ENCODE results near the gene TMEM238L. TPM values are rescaled to one million over a fixed set of nuclear protein-coding genes. Genes with fewer than 3 reads are reported as not detected.

TMEM238L gene
- total and polyA plus RNA-seq, 2 of the 4 experiments (the other 2 are of a cell fraction), result not detected

GRCh38 chr17:10758062-10758461 is 45.8 kb downstream of the TMEM238L start:
- no peak for ATAC-seq (ENCODE audit: low read depth)
- Histone ChIP-seq H3K79me1 (ENCODE audit: low read depth in 1 of 2, low read length in 2 of 2) (no peaks in the 10 kb centered on the region), H3K9me3 (ENCODE audit: control insufficient read depth, insufficient read depth, low read length) (no peaks in the 10 kb centered on the region), H2BK15ac (ENCODE audit: low read depth, low read length) (no peak overlapping the region), H2BK120ac (ENCODE audit: low read depth, low read length) (no peak overlapping the region), H3K27me3 (ENCODE audit: control insufficient read depth, insufficient read depth, low read length) (peaks cover 3% of the 10 kb centered on the region; the same call in 1 of the 2 replicates), H4K8ac (ENCODE audit: low read depth in 2 of 2, low read length in 2 of 2) (no peak overlapping the region), H2AFZ (replicated peaks; ENCODE audit: low read length, poor library complexity) (no peak overlapping the region), H3K14ac (replicated peaks; ENCODE audit: low read depth, low read length) (no peak overlapping the region), H3K4me1 (ENCODE audit: control insufficient read depth, insufficient read depth, low read length) (no peaks in the 10 kb centered on the region), H2AK5ac (ENCODE audit: low read depth, low read length) (no peak overlapping the region), H2AK9ac (replicated peaks; ENCODE audit: low read depth, low read length, poor library complexity) (no peak overlapping the region), H3K36me3 (ENCODE audit: control insufficient read depth, insufficient read depth, low read length) (no peaks in the 10 kb centered on the region), H3K56ac (ENCODE audit: extremely low read depth, insufficient read depth, low read length) (no peak overlapping the region), H4K91ac (ENCODE audit: insufficient read depth, low read depth, low read length) (no peak overlapping the region), H3K18ac (ENCODE audit: low read depth, low read length) (no peak overlapping the region), H3K4me2 (ENCODE audit: low read depth, low read length) (no peak overlapping the region), H2BK20ac (ENCODE audit: low read depth, low read length) (no peak overlapping the region), H2BK5ac (ENCODE audit: low read depth, low read length, poor library complexity, severe bottlenecking) (no peak overlapping the region), H4K20me1 (ENCODE audit: insufficient read depth, low read length) (no peaks in the 10 kb centered on the region), H3K9me1 (ENCODE audit: insufficient read depth, low read length) (no peaks in the 10 kb centered on the region), H3K4me3 (ENCODE audit: insufficient read depth, low read depth, low read length) (no peak overlapping the region), H3K9ac (ENCODE audit: low read depth, low read length) (no peak overlapping the region), H3K23ac (ENCODE audit: low read depth, low read length) (no peak overlapping the region), H4K5ac (ENCODE audit: low read depth, low read length) (no peak overlapping the region), H3K27ac (ENCODE audit: insufficient read depth, low read length) (no peak overlapping the region), H3K4ac (ENCODE audit: low read depth, low read length) (no peak overlapping the region)
- WGBS, 2 experiments (ENCODE audit: extremely low coverage in 2 of 2, insufficient read length in 1 of 2), result 67% methylated on average over 2 of the region's 6 CpGs; no CpG with 5 or more reads in 1 of the 2 experiments
- in situ Hi-C loops (cut with MboI; ENCODE audit: low sequenced_read_pairs) (no loop called here), intact Hi-C loops (cut with micrococcal nuclease) (no loop called here), dilution Hi-C loops (cut with HindIII; ENCODE audit: low sequenced_read_pairs, unreplicated experiment) (no loop called here)
- TF ChIP-seq ELK1 (IDR thresholded peaks at IDR 0.05; ENCODE audit: borderline replicate concordance, low read depth, low read length), result no peak
- no peak for TF ChIP-seq MAZ (IDR thresholded peaks at IDR 0.05; ENCODE audit: borderline replicate concordance, low read depth, low read length)
- TF ChIP-seq BHLHE40 (IDR thresholded peaks at IDR 0.05; ENCODE audit: low read depth, low read length), result no peak
- no peak for TF ChIP-seq CHD1 (IDR thresholded peaks at IDR 0.05; ENCODE audit: low read depth, low read length)
- TF ChIP-seq CEBPB (IDR thresholded peaks at IDR 0.05; ENCODE audit: low read depth, low read length), result no peak
- TF ChIP-seq POLR2A (IDR thresholded peaks at IDR 0.05; ENCODE audit: low read depth, low read length), result no peak
- no peak for TF ChIP-seq MXI1 (IDR thresholded peaks at IDR 0.05; ENCODE audit: borderline replicate concordance, low read depth, low read length)
- no peak for DNase-seq
- POLR2A ChIA-PET (ENCODE audit: unreplicated experiment), result no interaction called here
- CTCF ChIA-PET, result no interaction called here
- no TSS peak for BruUV-seq (replicated peaks)

Data from IMR-90 (cell line).